Measurements from ENCODE around the gene GGA1.

GRCh38 chr22:37661160-37661924, 52.7 kb downstream of the GGA1 start:
- no peak for TF ChIP-seq CTCF (IDR thresholded peaks at IDR 0.05)
- no peak for TF ChIP-seq POLR2AphosphoS5 (IDR thresholded peaks at IDR 0.05)
- no peak for TF ChIP-seq POLR2A (IDR thresholded peaks at IDR 0.05)

Data from breast epithelium (tissue), 3 donors.